GM12801 (cell line): ENCODE measurements around the gene ZIC4.

Source experiments
- CTCF ChIP-seq: IDR thresholded peaks from one replicate; pipeline ENCODE4 v1.5.1; 2011; ENCODE audit warnings: control low read depth; ENCODE audit not compliant: insufficient read length; ENCODE audit errors: extremely low read depth

ZIC4 gene

DNA sequence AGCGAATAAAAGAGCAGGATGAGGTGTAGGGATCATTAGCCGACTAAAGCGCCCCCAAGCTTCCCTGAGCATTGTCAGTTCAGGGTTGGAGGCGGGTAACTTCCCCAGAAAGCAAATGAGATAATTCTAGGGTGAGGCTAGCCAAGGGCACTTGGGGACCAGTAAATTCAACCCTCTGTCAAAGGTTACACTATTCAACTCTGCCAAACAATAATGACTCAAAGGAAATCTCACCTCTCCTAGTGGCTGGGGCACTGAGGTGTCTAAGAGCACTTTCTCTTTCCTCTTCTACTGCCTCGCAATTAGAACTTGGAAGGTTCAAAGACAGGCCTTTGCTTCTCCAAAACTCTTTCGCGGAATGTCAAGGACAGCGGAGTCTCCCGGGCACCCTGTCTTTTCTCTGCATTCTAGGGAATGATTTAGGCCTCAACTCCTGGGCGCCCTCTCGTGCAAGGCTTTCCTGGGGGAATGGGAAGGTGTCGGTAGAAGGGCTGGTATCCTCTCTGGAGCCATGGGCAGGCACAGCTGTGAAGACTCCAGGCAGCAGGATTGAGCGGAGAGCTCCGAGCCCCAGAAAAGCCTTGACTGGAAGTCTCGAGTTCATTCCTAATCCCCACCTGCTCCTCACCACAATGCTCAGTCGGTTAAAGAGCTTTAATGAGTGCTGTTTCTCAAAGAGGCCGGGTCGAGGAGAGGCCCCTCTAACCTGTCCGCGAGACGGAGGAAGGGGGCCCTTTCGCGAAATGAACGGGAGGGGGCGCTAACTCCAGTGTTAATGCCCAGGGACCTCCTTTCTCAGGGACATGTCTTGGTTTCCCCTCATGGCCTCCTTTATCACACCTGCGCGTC, 21.9 kb downstream of the ZIC4 start:
- TF ChIP-seq CTCF, result no peak

DNA sequence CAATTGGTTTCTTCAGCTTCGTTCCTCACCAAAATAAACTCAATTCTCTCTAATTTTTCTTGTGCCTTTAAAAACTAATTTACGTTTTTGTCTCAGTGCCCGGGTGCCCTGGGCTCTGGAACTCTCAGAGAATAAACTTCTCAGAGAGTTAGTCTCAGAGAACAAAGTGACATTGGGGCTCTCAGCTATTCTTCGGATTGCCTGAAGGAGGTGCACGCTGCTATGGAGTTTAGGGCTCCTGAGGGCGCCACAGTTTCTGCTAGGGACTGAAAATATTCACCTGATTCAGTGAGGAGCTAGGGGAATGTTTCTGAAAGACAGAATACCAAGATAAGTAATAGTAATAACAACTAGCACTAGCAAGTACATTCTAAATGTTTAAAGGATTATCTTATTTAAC, 22.7 kb downstream of the ZIC4 start:
- TF ChIP-seq CTCF, result no peak

DNA sequence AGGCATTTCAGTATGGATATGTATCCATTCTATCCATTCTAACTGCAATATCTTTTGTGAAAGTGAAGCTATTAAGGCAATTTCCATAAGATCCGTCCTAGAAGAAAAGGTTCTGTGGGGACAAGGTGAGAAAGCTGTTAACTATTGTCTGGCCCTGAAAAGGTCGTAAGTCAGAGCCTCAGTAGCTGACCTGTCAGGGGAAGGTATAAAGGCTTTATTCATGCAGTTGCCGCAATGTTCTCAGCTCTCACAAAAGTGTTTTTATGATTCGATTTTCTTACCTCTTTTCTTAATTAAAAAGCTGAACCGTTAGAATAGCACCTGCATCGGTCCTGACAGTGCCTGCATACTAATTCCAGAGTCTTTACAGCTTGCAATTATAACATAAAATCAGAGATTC, 24.7 kb downstream of the ZIC4 start:
- TF ChIP-seq CTCF, result no peak

DNA sequence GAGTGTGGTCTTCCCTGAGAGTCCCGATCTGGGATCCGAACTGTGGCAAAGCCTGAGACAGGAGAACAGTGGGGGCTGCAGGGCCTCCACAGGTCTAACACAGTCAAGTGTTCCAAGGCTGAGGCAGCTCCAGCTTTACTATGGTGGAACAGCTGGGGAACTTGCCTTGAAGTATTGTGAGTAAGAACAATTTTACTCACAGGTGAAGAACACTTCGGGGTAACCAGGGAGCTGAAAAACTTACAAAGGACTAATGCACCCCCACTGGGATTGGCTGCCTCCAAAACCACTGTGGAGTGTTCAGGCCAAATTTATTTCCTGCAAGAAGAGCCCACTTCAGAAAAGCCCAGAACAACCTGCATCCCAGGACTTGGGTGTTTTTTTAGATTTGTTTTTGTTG, 25.4 kb downstream of the ZIC4 start:
- no peak for TF ChIP-seq CTCF

DNA sequence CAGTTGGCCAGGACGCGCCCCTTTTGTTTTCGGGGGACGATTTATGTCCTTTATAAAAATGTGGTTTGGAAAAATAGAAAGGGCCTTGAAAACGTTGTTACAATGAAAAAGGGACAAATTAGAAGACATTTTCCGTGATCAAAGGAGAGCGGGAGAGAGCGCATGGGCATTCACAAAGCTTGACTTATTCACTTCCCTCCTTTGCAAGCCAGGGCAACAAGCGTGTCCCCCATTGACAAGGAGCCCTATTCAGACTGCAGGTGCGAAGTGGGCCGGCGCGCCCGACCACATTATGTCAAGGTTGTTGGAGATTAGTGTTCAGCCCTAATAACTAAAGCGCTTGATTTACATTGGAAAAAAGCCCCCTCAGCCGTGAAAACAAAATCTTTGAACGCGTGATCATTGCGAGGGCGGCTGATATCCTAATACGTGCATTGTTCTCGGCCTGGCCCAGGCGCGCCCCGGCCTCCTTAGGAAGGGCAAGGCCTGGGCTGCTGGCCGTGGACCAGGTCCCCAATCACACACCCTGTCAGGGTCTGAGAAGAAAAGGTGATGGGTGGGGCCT, 25.9 kb downstream of the ZIC4 start:
- no peak for TF ChIP-seq CTCF

DNA sequence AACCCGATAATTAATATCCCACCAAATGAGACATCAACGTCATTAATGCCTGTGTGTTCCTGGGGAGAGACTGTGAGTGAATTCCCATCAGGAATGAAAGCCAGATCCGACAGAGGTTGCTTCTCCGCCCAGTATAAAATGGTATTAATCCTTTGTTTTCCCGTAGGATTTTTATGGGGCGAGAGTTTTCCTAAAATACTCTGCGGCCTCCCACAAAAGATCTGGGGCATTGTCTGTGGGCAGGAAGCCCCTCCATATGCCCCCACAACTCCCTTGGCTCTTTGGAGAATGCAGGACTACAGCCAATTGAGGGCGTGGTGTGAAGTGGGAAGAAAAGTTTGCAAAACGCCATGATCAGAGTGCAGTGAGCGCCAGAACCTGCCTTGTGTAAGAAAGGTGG, 26.7 kb downstream of the ZIC4 start:
- TF ChIP-seq CTCF, result no peak

GRCh38 chr3:147377412-147378367, 28.7 kb downstream of the ZIC4 start:
- no peak for TF ChIP-seq CTCF
